Adrenal gland (tissue), 5 donors: Measurements from ENCODE around the gene HPCAL4.

ENCODE experiments used
- POLR2A ChIP-seq, 2 donors: fragments of 450-650 bp; IDR thresholded peaks; one replicate each; pipeline ENCODE4 v1.6.1; 2017; ENCODE audit warnings: antibody characterized with exemption in 2 of 2, mild to moderate bottlenecking in 2 of 2, moderate library complexity in 1 of 2
- TF ChIP-seq, protein P1 (sequence below), 6 experiments: fragments of 450-650 bp in 4 of 6; fragments of 200-600 bp in 2 of 6; sonication (generic) in 1 of 6; IDR thresholded peaks; 1 replicate in 5 of 6; 2 replicates in 1 of 6; pipeline versions ENCODE4 v1.5.1 to v1.8.0; 2016 to 2021; ENCODE audit warnings: antibody characterized with exemption in 6 of 6, mild to moderate bottlenecking in 2 of 6, moderate library complexity in 1 of 6
- donor health status: DM: no; HTN: no; CAD: no.

DNA sequence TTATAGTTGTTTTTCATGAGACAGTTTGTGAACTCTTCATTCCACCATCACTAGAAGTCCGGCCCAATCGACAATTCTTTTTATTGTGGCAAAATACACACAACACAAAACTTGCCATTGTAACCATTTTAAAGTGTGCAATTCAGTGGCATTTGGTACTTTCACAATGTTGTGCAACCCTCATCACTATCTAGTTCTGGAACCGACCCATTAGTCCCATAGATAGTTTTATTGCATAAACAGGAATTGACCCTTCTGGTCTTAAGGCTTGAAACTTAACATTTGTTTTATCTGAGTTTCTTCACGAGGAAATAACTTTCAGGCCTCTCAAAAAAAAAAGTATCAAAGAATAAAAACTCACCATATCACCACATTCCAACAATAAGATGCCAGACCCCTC is 38.6 kb upstream of the HPCAL4 start:
- TF ChIP-seq, protein P1, sequence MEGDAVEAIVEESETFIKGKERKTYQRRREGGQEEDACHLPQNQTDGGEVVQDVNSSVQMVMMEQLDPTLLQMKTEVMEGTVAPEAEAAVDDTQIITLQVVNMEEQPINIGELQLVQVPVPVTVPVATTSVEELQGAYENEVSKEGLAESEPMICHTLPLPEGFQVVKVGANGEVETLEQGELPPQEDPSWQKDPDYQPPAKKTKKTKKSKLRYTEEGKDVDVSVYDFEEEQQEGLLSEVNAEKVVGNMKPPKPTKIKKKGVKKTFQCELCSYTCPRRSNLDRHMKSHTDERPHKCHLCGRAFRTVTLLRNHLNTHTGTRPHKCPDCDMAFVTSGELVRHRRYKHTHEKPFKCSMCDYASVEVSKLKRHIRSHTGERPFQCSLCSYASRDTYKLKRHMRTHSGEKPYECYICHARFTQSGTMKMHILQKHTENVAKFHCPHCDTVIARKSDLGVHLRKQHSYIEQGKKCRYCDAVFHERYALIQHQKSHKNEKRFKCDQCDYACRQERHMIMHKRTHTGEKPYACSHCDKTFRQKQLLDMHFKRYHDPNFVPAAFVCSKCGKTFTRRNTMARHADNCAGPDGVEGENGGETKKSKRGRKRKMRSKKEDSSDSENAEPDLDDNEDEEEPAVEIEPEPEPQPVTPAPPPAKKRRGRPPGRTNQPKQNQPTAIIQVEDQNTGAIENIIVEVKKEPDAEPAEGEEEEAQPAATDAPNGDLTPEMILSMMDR (IDR thresholded peaks at IDR 0.05) = no peak
- TF ChIP-seq POLR2A (IDR thresholded peaks at IDR 0.05) = no peak
